ENCODE results near the gene SLIT3. TPM values are rescaled to one million over a fixed set of nuclear protein-coding genes. Genes with fewer than 3 reads are reported as not detected.

SLIT3 gene
- total RNA-seq, 4 donors from 2014 or later: 0.97 to 6.1 (median 3.4) TPM

- H3K4me1 ChIP-seq: no peaks in the 10 kb centered on the region
- TF ChIP-seq POLR2A (IDR thresholded peaks at IDR 0.05): no peak
- TF ChIP-seq CTCF (IDR thresholded peaks at IDR 0.05 in 4 of 5, conservative IDR thresholded peaks at IDR 0.05 in 1 of 5): no peak
- intact Hi-C loops (cut with DNase I; ENCODE audit: low total_unique reads): no loop called here
- no peak for DNase-seq
- ATAC-seq: no peak
- no peak overlapping the region for H3K27ac ChIP-seq
- H3K27me3 ChIP-seq: no peaks in the 10 kb centered on the region
- no peak overlapping the region for H3K4me3 ChIP-seq
- in situ Hi-C loops (cut with MboI; ENCODE audit: low sequenced_read_pairs in 4 of 4): no loop called here
- no peaks in the 10 kb centered on the region for H3K9me3 ChIP-seq
- H3K36me3 ChIP-seq: no peaks in the 10 kb centered on the region
Observed at GRCh38 chr5:168654211-168654721, 646.7 kb downstream of the SLIT3 start.

GRCh38 chr5:168653626-168654025, 647.3 kb downstream of the SLIT3 start:
- intact Hi-C loops (cut with DNase I; ENCODE audit: low total_unique reads): no loop called here

GRCh38 chr5:168651648-168652047, 649.3 kb downstream of the SLIT3 start:
- Histone ChIP-seq H3K9me3 (no peaks in the 10 kb centered on the region), H3K4me3 (no peak overlapping the region), H3K27ac (no peak overlapping the region), H3K27me3 (no peaks in the 10 kb centered on the region), H3K4me1 (no peaks in the 10 kb centered on the region), H3K36me3 (no peaks in the 10 kb centered on the region)
- in situ Hi-C loops (cut with MboI; ENCODE audit: low sequenced_read_pairs in 4 of 4): no loop called here
- intact Hi-C loops (cut with DNase I; ENCODE audit: low total_unique reads): no loop called here
- no peak for TF ChIP-seq CTCF (IDR thresholded peaks at IDR 0.05 in 4 of 5, conservative IDR thresholded peaks at IDR 0.05 in 1 of 5)
- peak; percentile 30 to 75 for ATAC-seq
- DNase-seq: peak in 1 of 2 donors; percentile 15

More at GRCh38 chr5:168653626-168654025, 647.3 kb downstream of the SLIT3 start:
- DNase-seq (no peak), ATAC-seq (no peak)
- Histone ChIP-seq H3K9me3 (no peaks in the 10 kb centered on the region), H3K27me3 (no peaks in the 10 kb centered on the region), H3K4me3 (no peak overlapping the region), H3K36me3 (no peaks in the 10 kb centered on the region), H3K27ac (no peak overlapping the region), H3K4me1 (no peaks in the 10 kb centered on the region)
- TF ChIP-seq CTCF (IDR thresholded peaks at IDR 0.05 in 4 of 5, conservative IDR thresholded peaks at IDR 0.05 in 1 of 5) (no peak), POLR2A (IDR thresholded peaks at IDR 0.05) (no peak)
- in situ Hi-C loops (cut with MboI; ENCODE audit: low sequenced_read_pairs in 4 of 4): no loop called here

- Histone ChIP-seq H3K27me3 (no peaks in the 10 kb centered on the region), H3K27ac (no peak overlapping the region), H3K4me3 (no peak overlapping the region), H3K36me3 (no peaks in the 10 kb centered on the region), H3K4me1 (no peaks in the 10 kb centered on the region), H3K9me3 (no peaks in the 10 kb centered on the region)
- no peak for TF ChIP-seq POLR2A (IDR thresholded peaks at IDR 0.05)
- TF ChIP-seq CTCF (IDR thresholded peaks at IDR 0.05 in 4 of 5, conservative IDR thresholded peaks at IDR 0.05 in 1 of 5): no peak
- in situ Hi-C loops (cut with MboI; ENCODE audit: low sequenced_read_pairs in 4 of 4) (no loop called here), intact Hi-C loops (cut with DNase I; ENCODE audit: low total_unique reads) (no loop called here)
- DNase-seq: no peak
- ATAC-seq: no peak
Observed at GRCh38 chr5:168649306-168649705, 651.6 kb downstream of the SLIT3 start.

GRCh38 chr5:168648576-168648975, 652.4 kb downstream of the SLIT3 start:
- intact Hi-C loops (cut with DNase I; ENCODE audit: low total_unique reads): no loop called here
- DNase-seq (no peak), ATAC-seq (no peak)
- no peak overlapping the region for H3K4me3 ChIP-seq
- no peaks in the 10 kb centered on the region for H3K36me3 ChIP-seq
- no peaks in the 10 kb centered on the region for H3K27me3 ChIP-seq
- no peak for TF ChIP-seq POLR2A (IDR thresholded peaks at IDR 0.05)
- no peak for TF ChIP-seq CTCF (IDR thresholded peaks at IDR 0.05 in 4 of 5, conservative IDR thresholded peaks at IDR 0.05 in 1 of 5)
- H3K4me1 ChIP-seq: no peaks in the 10 kb centered on the region
- in situ Hi-C loops (cut with MboI; ENCODE audit: low sequenced_read_pairs in 4 of 4): no loop called here
- no peaks in the 10 kb centered on the region for H3K9me3 ChIP-seq
- no peak overlapping the region for H3K27ac ChIP-seq

Data from gastrocnemius medialis (tissue), 4 donors.